NCI-H1048 (cell line): ENCODE data around the gene MYD88.
A peak's percentile ranks its signal among the peaks of the same experiment; 100 is the strongest.
"Not testable (repeated sequence)": the region's sequence is repeated elsewhere in the genome, so short reads cannot be mapped to it uniquely, and the experiment has no call there.

Experiments used
- DNase-seq: peaks from one replicate; lab custom pipeline; 2025; lab: John Stamatoyannopoulos, UW

MYD88 gene

GRCh38 chr3:38126121-38126892 lies 12.2 kb upstream of the MYD88 start:
- DNase-seq = no peak

GRCh38 chr3:38127611-38128302 lies 10.7 kb upstream of the MYD88 start:
- no peak for DNase-seq

- no peak for DNase-seq
Measured at GRCh38 chr3:38128303-38128655, 10.2 kb upstream of the MYD88 start.

GRCh38 chr3:38129058-38129457 lies 9.4 kb upstream of the MYD88 start:
- no peak for DNase-seq

- no peak for DNase-seq
Measured at GRCh38 chr3:38130631-38131065, 7.8 kb upstream of the MYD88 start.

GRCh38 chr3:38131621-38132369 lies 6.7 kb upstream of the MYD88 start:
- DNase-seq = no peak

GRCh38 chr3:38133209-38133556 lies 5.3 kb upstream of the MYD88 start:
- DNase-seq = no peak

GRCh38 chr3:38133557-38134405 lies 4.7 kb upstream of the MYD88 start:
- DNase-seq = no peak

GRCh38 chr3:38134517-38135143 lies 3.8 kb upstream of the MYD88 start:
- not testable (repeated sequence) for DNase-seq

GRCh38 chr3:38135621-38136277 lies 2.7 kb upstream of the MYD88 start:
- not testable (repeated sequence) for DNase-seq

GRCh38 chr3:38136393-38136776 lies 2.1 kb upstream of the MYD88 start:
- no peak for DNase-seq

- DNase-seq = peak; percentile 97
Measured at GRCh38 chr3:38136777-38137614, 1.5 kb upstream of the MYD88 start, which contains the start of gene ACAA1. TSS of gene ACAA1 (minus strand) at chr3:38137127. CDS start at chr3:38137035, 92 bp downstream.

GRCh38 chr3:38137615-38138348 lies 679 bp upstream of the MYD88 start:
- DNase-seq = no peak

GRCh38 chr3:38139191-38139590 lies 730 bp downstream of the MYD88 start:
- no peak for DNase-seq

GRCh38 chr3:38139652-38140051 lies 1.2 kb downstream of the MYD88 start:
- DNase-seq = no peak

- no peak for DNase-seq
Measured at GRCh38 chr3:38140326-38141172, 2.1 kb downstream of the MYD88 start.

- no peak for DNase-seq
Measured at GRCh38 chr3:38141173-38141951, 2.9 kb downstream of the MYD88 start.

GRCh38 chr3:38141952-38142273 lies 3.5 kb downstream of the MYD88 start:
- no peak for DNase-seq
